KG1 (cell line): ENCODE results near the gene SNCB.

ENCODE experiments used
- DNase-seq: peaks from one replicate; lab custom pipeline; 2025; lab: John Stamatoyannopoulos, UW

Gene SNCB

DNA sequence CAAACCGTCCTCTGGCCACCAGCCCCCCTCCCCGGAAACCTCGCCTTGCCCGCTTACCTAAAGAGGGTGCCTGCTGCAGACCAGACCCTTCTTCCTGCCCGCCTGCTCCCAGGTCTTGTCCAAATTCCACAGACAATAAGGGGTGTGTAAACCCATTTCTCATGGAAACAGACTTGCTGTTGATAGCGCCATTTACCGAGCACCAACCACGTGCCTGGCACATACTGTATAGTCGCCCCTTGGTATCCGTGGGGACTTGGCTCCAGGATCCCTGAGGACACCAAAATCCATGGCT is 56.1 kb downstream of the SNCB start:
- DNase-seq = no peak

GRCh38 chr5:176573564-176574296 is 56.6 kb downstream of the SNCB start:
- DNase-seq = peak; percentile 2
